Breast epithelium (tissue), 3 donors: ENCODE results near the gene OTUB2.

ENCODE experiments used
- CTCF ChIP-seq, 3 donors: fragments of 450-650 bp; IDR thresholded peaks; one replicate each; pipeline ENCODE4 v1.5.1; 2016 to 2017; ENCODE audit warnings: antibody characterized with exemption in 3 of 3, mild to moderate bottlenecking in 3 of 3, moderate library complexity in 3 of 3
- POLR2A ChIP-seq: fragments of 450-650 bp; IDR thresholded peaks from one replicate; pipeline ENCODE4 v1.6.1; 2016; ENCODE audit warnings: antibody characterized with exemption, mild to moderate bottlenecking, moderate library complexity

GRCh38 chr14:94004015-94004414 lies 22.1 kb upstream of the OTUB2 start:
- TF ChIP-seq CTCF (IDR thresholded peaks at IDR 0.05) (no peak), POLR2A (no peak)
